ENCODE measurements around the gene RSRC2.
"Not testable (repeated sequence)": the region's sequence is repeated elsewhere in the genome, so short reads cannot be mapped to it uniquely, and the experiment has no call there.

RSRC2 gene, protein sequence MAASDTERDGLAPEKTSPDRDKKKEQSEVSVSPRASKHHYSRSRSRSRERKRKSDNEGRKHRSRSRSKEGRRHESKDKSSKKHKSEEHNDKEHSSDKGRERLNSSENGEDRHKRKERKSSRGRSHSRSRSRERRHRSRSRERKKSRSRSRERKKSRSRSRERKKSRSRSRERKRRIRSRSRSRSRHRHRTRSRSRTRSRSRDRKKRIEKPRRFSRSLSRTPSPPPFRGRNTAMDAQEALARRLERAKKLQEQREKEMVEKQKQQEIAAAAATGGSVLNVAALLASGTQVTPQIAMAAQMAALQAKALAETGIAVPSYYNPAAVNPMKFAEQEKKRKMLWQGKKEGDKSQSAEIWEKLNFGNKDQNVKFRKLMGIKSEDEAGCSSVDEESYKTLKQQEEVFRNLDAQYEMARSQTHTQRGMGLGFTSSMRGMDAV

DNA sequence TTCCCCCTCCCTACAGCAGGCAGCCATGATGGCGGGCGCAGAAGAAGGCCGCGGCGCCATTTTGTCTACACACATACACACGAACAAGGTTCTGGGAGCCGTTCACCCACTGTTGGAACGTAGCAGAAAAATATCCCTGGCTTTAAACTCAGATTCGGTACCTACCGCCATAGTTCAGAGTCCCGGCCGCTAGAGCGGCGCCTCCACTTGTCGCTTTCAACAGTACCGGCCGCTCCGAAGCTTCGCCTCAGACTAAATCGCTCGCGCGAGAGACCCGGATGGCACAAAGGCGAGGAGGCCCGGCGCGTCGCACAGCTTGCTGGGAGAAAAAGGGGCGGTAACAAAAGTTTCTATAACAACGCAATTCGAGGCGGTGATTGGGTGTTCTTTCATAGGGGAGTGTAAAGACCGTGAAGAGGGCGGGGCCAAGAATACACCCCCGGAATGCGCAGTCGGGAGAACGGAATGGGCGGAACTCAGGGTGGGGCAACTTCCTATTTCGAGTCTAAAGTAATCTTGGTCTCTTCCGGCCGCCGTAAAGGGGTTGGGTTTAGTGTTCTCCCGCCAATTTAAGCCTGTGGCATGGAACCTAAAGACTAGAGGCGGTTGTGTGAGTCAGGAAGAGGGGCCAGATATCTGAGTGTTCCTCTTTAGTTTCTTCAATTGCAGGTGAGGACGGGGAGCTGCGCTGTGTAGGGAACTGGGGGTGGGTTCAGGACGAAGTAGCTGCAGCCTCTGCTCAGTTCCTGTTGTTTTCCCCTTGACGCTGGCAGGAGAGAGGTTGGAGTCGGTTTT is at the start of gene RSRC2, which contains the start of gene KNTC1:
Gene RSRC2, minus strand, starts transcription at position 254 of the 795 bp plus-strand sequence. Its CDS starts 83 bp downstream, at position 171.
Gene KNTC1, plus strand, starts transcription at position 567 of the 795 bp plus-strand sequence. CDS start 2,815 bp downstream, outside the sequence.
- Mint-ChIP-seq H3K27me3 (no peaks in the 10 kb centered on the region), H3K4me3 (no peak within 1 kb of the TSS), H3K27ac (no peak within 1 kb of the TSS), H3K9me3 (no peaks in the 10 kb centered on the region), H3K4me1 (peaks cover 34% of the 10 kb centered on the region)
- DNase-seq: peak; percentile 97 to 99
- ATAC-seq: peak; percentile 97

DNA sequence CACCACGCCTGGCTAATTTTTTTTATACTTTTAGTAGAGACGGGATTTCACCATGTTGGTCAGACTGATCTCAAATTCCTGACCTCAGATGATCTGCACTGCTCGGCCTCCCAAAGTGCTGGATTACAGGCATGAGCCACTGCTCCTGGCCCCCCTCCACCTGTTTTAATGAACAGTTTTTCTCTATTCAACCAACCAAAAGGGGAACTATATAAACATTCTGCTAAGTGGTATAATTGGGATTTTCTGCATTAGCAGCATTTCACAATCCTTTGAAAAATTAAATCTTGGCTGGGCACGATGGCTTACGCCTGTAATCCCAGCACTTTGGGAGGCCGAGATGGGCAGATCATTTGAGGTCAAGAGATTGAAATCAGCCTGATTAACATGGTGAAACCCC is 45.1 kb upstream of the RSRC2 start:
- H3K4me3 Mint-ChIP-seq: no peak overlapping the region
- DNase-seq (no peak), ATAC-seq (no peak)
- H3K4me1 Mint-ChIP-seq: no peaks in the 10 kb centered on the region
- H3K9me3 Mint-ChIP-seq: no peaks in the 10 kb centered on the region
- no peaks in the 10 kb centered on the region for H3K27me3 Mint-ChIP-seq
- no peak overlapping the region for H3K27ac Mint-ChIP-seq

DNA sequence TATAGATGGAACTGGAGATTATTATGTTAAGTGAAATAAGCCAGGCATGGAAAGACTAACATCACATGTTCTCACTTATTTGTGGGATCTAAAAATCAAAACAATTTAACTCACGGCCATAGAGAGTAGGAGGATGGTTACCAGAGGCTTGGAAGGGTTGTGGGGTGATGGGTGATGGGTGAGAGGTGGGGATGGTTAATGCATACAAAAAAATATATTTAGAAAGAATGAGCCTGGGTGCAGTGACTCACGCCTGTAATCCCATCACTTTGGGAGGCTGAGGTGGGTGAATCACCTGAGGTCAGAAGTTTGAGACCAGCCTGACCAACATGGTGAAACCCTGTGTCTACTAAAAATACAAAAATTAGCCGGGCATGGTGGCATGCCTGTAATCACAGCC is 43.3 kb upstream of the RSRC2 start:
- not testable (repeated sequence) for DNase-seq, H3K9me3 Mint-ChIP-seq, H3K4me1 Mint-ChIP-seq, ATAC-seq, H3K27me3 Mint-ChIP-seq, H3K4me3 Mint-ChIP-seq
- H3K27ac Mint-ChIP-seq: peak overlapping the region in 1 of 2 donors; percentile 63

DNA sequence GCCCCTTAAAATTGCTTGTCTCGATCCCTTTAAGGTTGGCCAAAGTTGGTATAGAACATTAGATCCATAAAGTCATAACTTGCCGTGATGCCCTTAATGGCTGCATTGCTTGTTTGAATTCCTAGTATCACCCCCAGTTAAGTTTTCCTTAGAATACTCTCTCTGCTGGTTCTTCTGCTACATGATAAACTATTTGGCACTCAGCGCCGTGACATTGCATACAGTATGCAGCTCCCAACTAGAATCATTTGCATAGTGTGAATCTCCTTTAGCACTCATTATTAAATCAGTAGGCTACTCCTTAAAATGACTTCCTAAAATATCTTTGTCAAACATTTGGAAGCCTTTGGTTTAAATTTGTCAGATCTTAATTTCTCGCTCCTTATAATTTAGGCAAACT is 42.6 kb upstream of the RSRC2 start:
- no peak overlapping the region for H3K4me3 Mint-ChIP-seq
- H3K9me3 Mint-ChIP-seq: no peaks in the 10 kb centered on the region
- H3K27me3 Mint-ChIP-seq: no peaks in the 10 kb centered on the region
- no peak overlapping the region for H3K27ac Mint-ChIP-seq
- H3K4me1 Mint-ChIP-seq: no peaks in the 10 kb centered on the region
- ATAC-seq (no peak), DNase-seq (no peak)

DNA sequence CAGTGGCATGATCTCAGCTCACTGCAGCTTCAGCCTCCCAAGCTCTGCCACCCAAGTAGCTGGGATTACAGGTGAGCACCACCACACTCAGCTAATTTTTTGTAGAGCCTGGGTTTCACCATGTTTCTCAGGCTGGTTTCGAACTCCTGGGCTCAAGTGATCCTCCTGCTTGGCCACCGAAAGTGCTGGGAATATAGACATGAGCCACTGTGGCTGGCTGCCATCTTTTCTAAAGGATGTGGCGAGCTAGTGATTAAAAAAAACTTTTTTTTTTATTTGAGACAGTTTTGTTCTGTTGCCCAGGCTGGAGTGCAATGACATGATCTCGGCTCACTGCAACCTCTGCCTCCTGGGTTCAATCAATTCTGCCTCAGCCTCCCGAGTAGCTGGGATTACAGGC is 40.1 kb upstream of the RSRC2 start:
- not testable (repeated sequence) for H3K27me3 Mint-ChIP-seq, H3K27ac Mint-ChIP-seq

DNA sequence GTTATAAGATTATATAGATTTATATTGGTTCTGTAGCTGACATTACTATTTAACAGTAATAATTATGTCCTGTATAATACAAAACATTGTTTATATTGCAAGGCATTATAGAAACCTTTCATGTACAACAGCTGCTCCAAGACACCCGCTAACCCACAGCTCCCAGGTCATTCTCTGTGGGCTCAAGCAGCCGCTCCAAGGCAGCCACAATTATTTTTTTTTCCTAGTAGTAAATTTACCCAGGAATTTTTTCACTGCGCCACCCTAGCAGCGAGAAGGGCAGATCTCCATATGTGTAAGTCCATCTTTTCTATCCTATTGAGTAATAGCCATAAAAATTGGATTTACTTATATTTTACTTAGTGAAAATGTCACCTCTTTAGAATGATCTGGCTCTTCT is 36.6 kb upstream of the RSRC2 start:
- Mint-ChIP-seq H3K27me3 (no peaks in the 10 kb centered on the region), H3K4me3 (no peak overlapping the region), H3K4me1 (no peaks in the 10 kb centered on the region), H3K27ac (no peak overlapping the region), H3K9me3 (no peaks in the 10 kb centered on the region)
- ATAC-seq (no peak), DNase-seq (no peak)

More for the DNA sequence above, 40.1 kb upstream of the RSRC2 start:
- not testable (repeated sequence) for ATAC-seq, H3K4me3 Mint-ChIP-seq, H3K4me1 Mint-ChIP-seq, DNase-seq, H3K9me3 Mint-ChIP-seq

DNA sequence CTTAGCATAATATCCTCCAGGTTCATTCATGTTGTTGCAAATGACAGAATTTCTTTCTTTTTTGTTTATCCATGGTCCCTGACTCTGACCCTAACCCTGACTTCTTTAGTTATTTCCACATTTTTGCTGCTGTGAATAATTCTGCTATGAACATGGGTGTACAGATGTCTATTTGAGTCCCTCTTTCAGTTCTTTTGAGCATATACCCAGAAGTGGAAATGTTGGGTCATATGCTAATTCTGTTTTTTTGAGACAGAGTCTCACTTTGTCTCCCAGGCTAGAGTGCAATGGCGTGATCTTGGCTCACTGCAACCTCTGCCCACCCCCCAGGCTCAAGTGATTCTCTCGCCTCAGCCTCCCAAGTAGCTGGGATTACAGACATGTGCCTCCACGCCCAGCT is 33.4 kb upstream of the RSRC2 start:
- H3K4me1 Mint-ChIP-seq: no peaks in the 10 kb centered on the region
- no peaks in the 10 kb centered on the region for H3K27me3 Mint-ChIP-seq
- ATAC-seq (no peak), DNase-seq (no peak)
- no peak overlapping the region for H3K4me3 Mint-ChIP-seq
- no peak overlapping the region for H3K27ac Mint-ChIP-seq
- no peaks in the 10 kb centered on the region for H3K9me3 Mint-ChIP-seq

DNA sequence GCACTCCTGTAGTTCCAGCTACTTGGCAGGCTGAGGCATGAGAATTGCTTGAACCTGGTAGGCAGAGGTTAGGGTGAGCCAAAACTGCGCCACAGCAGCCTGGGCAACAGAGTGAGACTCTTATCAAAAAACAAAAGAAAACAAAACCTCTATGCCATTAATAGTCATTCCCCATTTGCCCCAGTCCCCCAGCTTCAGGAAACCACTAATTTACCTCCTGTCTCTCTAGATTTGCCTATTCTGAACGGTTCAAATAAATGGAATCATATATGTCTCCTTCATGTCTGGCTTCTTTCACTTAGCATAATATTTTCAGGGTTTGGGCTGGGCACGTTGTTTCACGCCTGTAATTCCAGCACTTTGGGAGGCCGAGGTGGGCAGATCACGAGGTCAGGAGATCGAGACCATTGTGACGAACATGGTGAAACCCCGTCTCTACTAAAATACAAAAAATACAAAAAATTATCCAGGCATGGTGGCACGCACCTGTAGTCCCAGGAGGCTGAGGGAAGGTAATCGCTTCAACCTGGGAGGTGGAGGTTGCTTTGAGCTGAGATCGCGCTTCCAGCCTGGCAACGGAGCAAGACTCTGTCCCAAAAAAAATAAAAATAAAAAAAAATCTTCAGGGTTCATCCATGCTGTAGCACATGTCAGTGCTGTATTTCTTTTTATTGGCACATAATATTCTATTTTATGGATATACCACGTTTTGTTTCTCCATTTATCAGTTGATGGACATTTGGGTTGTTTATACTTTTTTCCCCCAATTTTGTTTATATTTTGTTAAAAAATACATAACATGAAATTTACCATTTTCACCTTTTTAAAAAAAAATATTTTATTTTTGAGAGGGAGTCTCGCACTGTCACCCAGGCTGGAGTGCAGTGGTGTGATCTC is 32.3 kb upstream of the RSRC2 start:
- DNase-seq (no peak), ATAC-seq (no peak)
- no peak overlapping the region for H3K27ac Mint-ChIP-seq
- no peaks in the 10 kb centered on the region for H3K4me1 Mint-ChIP-seq
- H3K27me3 Mint-ChIP-seq: no peaks in the 10 kb centered on the region
- H3K4me3 Mint-ChIP-seq: no peak overlapping the region
- H3K9me3 Mint-ChIP-seq: no peaks in the 10 kb centered on the region

DNA sequence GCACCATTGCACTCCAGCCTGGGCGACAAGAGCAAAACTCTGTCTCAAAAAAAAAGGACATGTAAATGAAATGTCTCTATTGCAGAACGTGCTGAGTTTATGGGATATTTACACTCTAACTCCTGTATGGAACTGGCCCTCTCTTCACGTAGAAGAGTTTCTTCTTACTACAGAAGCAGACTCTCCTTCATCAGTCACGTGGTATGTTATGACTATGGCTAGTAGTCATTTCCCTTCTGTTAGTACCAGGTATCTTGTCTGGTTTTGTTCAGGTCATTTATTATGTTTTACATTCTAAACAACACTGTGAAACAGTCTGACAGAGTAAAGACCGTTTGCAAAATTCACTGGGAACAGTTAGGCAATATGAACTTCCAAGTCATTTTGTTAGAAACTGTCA is 20.6 kb upstream of the RSRC2 start:
- H3K4me3 Mint-ChIP-seq: no peak overlapping the region
- DNase-seq: no peak
- no peaks in the 10 kb centered on the region for H3K27me3 Mint-ChIP-seq
- no peak overlapping the region for H3K27ac Mint-ChIP-seq
- ATAC-seq: no peak
- H3K4me1 Mint-ChIP-seq: no peaks in the 10 kb centered on the region
- H3K9me3 Mint-ChIP-seq: no peaks in the 10 kb centered on the region

DNA sequence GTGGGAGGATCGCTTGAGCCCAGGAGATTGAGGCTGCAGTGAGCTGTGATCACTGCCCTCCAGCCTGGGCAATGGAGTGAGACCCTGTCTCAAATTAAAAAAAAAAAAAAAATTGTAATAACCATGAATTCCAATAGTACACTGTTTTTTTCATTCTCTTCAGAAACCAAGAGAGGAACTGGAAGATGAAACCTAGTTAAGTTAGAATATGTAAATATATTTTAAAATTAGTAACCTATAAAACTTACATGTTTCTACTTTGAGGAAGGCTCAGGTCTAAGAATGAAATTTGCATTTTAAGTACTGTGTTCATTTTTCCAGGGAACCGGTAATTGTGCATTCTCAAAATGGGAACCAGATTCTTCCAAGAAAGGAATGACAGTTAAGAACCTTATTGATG is 19.1 kb upstream of the RSRC2 start:
- Mint-ChIP-seq H3K27me3 (no peaks in the 10 kb centered on the region), H3K4me1 (no peaks in the 10 kb centered on the region), H3K4me3 (no peak overlapping the region), H3K27ac (no peak overlapping the region), H3K9me3 (no peaks in the 10 kb centered on the region)
- no peak for DNase-seq
- no peak for ATAC-seq

DNA sequence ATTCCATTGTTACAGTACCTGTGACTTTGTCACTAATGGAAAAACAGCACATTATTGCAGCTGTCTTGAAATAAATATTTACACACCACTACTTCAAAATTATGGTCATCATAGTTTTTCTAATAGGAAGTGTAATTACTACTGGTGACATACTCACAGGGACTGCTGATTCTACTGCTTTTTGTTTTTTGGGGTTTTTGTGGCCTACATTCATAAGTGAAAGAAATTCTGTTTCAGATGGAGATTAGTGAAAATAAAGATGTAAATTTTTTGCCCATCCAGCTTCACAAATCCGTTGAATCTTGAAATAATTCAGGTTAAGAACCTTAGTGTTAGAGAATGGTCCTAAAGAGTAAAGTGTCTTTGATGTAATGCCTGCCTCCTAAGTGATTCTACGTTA is 17.8 kb upstream of the RSRC2 start:
- H3K27me3 Mint-ChIP-seq: no peaks in the 10 kb centered on the region
- H3K27ac Mint-ChIP-seq: no peak overlapping the region
- no peak for ATAC-seq
- H3K9me3 Mint-ChIP-seq: no peaks in the 10 kb centered on the region
- no peaks in the 10 kb centered on the region for H3K4me1 Mint-ChIP-seq
- no peak for DNase-seq
- no peak overlapping the region for H3K4me3 Mint-ChIP-seq

DNA sequence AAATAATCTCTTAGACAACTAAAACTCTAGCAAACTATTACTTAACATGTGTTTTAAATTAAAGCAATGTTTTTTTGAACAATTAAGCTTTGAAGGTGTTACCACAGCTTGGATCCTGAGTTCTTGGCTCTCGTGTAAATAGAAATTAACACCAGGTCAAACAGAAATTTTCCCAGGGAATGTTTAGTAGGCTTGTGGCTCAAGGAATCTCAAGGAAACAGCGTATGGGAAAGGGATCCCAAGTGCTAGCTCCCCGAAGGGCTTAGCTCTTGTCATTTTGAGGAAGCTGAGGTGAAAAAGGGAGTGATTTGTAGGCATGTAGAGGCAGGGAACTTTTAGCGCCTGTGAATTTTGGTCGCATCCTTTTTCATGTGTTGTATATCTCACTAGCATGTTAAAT is 11.8 kb upstream of the RSRC2 start:
- H3K27me3 Mint-ChIP-seq: no peaks in the 10 kb centered on the region
- H3K4me3 Mint-ChIP-seq: no peak overlapping the region
- H3K27ac Mint-ChIP-seq: no peak overlapping the region
- no peaks in the 10 kb centered on the region for H3K4me1 Mint-ChIP-seq
- no peak for ATAC-seq
- no peaks in the 10 kb centered on the region for H3K9me3 Mint-ChIP-seq
- no peak for DNase-seq

DNA sequence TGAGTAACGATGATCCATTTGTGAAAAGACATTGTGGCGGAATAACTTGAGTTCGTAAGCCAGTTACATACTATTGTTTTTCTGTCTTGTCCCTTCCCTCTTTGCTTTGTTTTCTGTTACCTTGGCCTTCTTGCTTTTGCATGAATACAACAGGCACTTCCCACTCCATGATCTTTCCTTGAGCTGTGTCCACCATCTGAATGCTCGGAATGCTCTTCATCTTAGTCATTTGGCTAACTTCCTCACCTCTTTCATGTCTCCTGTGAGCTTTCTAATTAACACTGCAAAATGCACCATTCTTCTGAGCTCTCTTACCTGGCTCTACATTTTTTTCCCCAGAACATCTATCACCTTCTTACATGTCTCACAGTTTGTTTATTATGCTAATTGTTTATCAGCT is 10.3 kb upstream of the RSRC2 start:
- Mint-ChIP-seq H3K27ac (no peak overlapping the region), H3K27me3 (no peaks in the 10 kb centered on the region), H3K4me3 (no peak overlapping the region), H3K4me1 (no peaks in the 10 kb centered on the region), H3K9me3 (no peaks in the 10 kb centered on the region)
- no peak for DNase-seq
- ATAC-seq: no peak

DNA sequence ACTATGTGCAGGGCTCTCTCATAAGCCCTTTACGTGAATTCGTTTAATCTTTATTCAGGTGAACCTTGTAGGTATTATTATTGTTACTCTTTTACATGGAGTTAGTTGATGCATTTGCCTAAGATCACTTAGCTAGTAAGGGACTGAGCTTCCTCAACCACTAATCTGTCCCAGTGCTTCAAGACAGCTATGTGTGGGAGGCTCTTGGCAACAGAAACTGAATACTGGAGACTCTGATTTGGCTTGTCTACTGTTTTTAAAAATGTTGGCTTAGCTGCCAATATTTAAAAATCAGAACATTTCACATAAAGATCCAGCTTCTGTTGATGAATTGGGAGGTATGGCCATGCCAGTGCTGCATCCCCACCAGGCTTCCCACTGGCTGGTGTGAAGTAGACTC is 7.1 kb upstream of the RSRC2 start:
- H3K27ac Mint-ChIP-seq: no peak overlapping the region

DNA sequence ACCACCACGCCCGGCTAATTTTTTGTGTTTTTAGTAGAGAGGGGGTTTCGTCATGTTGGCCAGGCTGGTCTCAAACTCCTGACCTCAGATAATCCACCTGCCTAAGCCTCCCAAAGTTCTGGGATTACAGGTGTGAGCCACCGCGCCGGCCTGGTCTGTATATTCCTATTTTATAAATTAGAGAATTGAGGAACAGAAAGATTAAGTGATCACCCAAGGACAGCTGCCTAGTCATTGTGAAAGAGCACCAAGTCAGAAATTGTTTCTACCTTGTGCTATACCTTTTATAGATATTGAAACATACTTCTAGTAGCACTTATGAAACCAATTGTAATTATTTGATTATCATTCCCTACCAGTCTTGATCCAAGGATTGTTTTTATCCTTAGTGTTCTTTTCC is 2.3 kb upstream of the RSRC2 start:
- no peak overlapping the region for H3K4me3 Mint-ChIP-seq
- H3K27me3 Mint-ChIP-seq: no peaks in the 10 kb centered on the region
- no peak for ATAC-seq
- H3K4me1 Mint-ChIP-seq: peaks cover 16% of the 10 kb centered on the region
- H3K9me3 Mint-ChIP-seq: no peaks in the 10 kb centered on the region
- no peak for DNase-seq
- no peak overlapping the region for H3K27ac Mint-ChIP-seq

More for the DNA sequence above, 7.1 kb upstream of the RSRC2 start:
- Mint-ChIP-seq H3K4me3 (no peak overlapping the region), H3K27me3 (no peaks in the 10 kb centered on the region), H3K4me1 (no peaks in the 10 kb centered on the region), H3K9me3 (no peaks in the 10 kb centered on the region)
- ATAC-seq (no peak), DNase-seq (no peak)
